Mesendoderm (in vitro differentiated cells): ENCODE results near the gene IQCE.

Experiments used
- DNase-seq: peaks from one replicate; pipeline ENCODE4 v3.0.0; 2013
- H2AK5ac ChIP-seq: 2 replicates; pipeline ENCODE4 v1.6.1; 2013; ENCODE audit warnings: low read length, inconsistent platforms
- H2BK120ac ChIP-seq: 2 replicates; pipeline ENCODE4 v1.6.1; 2013; ENCODE audit warnings: low read depth, mild to moderate bottlenecking, low read length, moderate library complexity, mixed read lengths
- H2BK15ac ChIP-seq: replicated peaks from 2 replicates; pipeline ENCODE4 v1.6.1; 2013; ENCODE audit warnings: low read depth, mild to moderate bottlenecking, moderate library complexity
- H2BK5ac ChIP-seq: 2 replicates; pipeline ENCODE4 v1.6.1; 2013; ENCODE audit warnings: low read length, inconsistent platforms
- H3K18ac ChIP-seq: 2 replicates; pipeline ENCODE4 v1.6.1; 2013; ENCODE audit warnings: mild to moderate bottlenecking, low read length, mixed read lengths
- H3K23ac ChIP-seq: one replicate; pipeline ENCODE4 v1.6.1; 2013; ENCODE audit warnings: low read length
- H3K27ac ChIP-seq: 2 replicates; pipeline ENCODE4 v1.5.1; 2013; ENCODE audit warnings: low read depth, mild to moderate bottlenecking, inconsistent platforms, low read length, moderate library complexity
- H3K27me3 ChIP-seq: 2 replicates; pipeline ENCODE4 v1.6.1; 2013; ENCODE audit warnings: low read length, control low read depth, mild to moderate bottlenecking, inconsistent platforms; ENCODE audit not compliant: insufficient read depth, poor library complexity
- H3K36me3 ChIP-seq: 2 replicates; pipeline ENCODE4 v1.6.1; 2013; ENCODE audit warnings: low read length, inconsistent platforms; ENCODE audit not compliant: control insufficient read depth, insufficient read depth
- H3K4ac ChIP-seq: one replicate; pipeline ENCODE4 v1.6.1; 2013; ENCODE audit warnings: low read depth, mild to moderate bottlenecking, low read length, moderate library complexity
- H3K4me1 ChIP-seq: 2 replicates; pipeline ENCODE4 v1.6.1; 2013; ENCODE audit warnings: low read depth, low read length, inconsistent platforms; ENCODE audit not compliant: control insufficient read depth
- H3K4me2 ChIP-seq: 2 replicates; pipeline ENCODE4 v1.6.1; 2013; ENCODE audit warnings: low read length
- H3K4me3 ChIP-seq: 2 replicates; pipeline ENCODE4 v1.5.1; 2013; ENCODE audit warnings: mild to moderate bottlenecking, low read length
- H3K56ac ChIP-seq: one replicate; pipeline ENCODE4 v1.6.1; 2013; ENCODE audit warnings: low read length
- H3K79me1 ChIP-seq: 2 replicates; pipeline ENCODE4 v1.6.1; 2013; ENCODE audit warnings: low read length, inconsistent platforms
- H3K79me2 ChIP-seq: 2 replicates; pipeline ENCODE4 v1.6.1; 2013; ENCODE audit warnings: mild to moderate bottlenecking, low read length; ENCODE audit not compliant: control insufficient read depth, insufficient read depth
- H3K9ac ChIP-seq: 2 replicates; pipeline ENCODE4 v1.6.1; 2013; ENCODE audit warnings: low read length, inconsistent platforms
- H4K5ac ChIP-seq: one replicate; pipeline ENCODE4 v1.6.1; 2013; ENCODE audit warnings: low read length
- H4K8ac ChIP-seq: one replicate; pipeline ENCODE4 v1.6.1; 2013; ENCODE audit warnings: low read depth, mild to moderate bottlenecking, control low read depth, low read length, moderate library complexity
- WGBS: extraction: QIAGEN DNeasy Blood & Tissue Kit; methylation state at CpG from one replicate; pipeline ENCODE4 v1.1.7; 2013; ENCODE audit warnings: low lambda C conversion rate, missing lambda C conversion rate; ENCODE audit not compliant: insufficient coverage; ENCODE audit errors: extremely low coverage; 5-methylcytosine and 5-hydroxymethylcytosine counted together

IQCE gene

GRCh38 chr7:2655870-2656614 is 97.3 kb downstream of the IQCE start:
- no peak overlapping the region for H3K27ac ChIP-seq
- no peak overlapping the region for H4K5ac ChIP-seq
- H3K23ac ChIP-seq: no peak overlapping the region
- peaks cover 2% of the 10 kb centered on the region for H3K79me1 ChIP-seq
- H3K36me3 ChIP-seq: peaks cover 24% of the 10 kb centered on the region
- no peak overlapping the region for H3K9ac ChIP-seq
- no peak overlapping the region for H3K4me3 ChIP-seq
- DNase-seq: no peak
- no peak overlapping the region for H2BK120ac ChIP-seq
- no peak overlapping the region for H2BK15ac ChIP-seq
- no peak overlapping the region for H2AK5ac ChIP-seq
- H3K4ac ChIP-seq: no peak overlapping the region
- no peak overlapping the region for H3K56ac ChIP-seq
- H3K4me2 ChIP-seq: no peak overlapping the region
- no CpG with 5 or more reads among the region's 29 CpGs for WGBS
- H3K79me2 ChIP-seq: no peaks in the 10 kb centered on the region
- H3K18ac ChIP-seq: no peak overlapping the region
- no peak overlapping the region for H2BK5ac ChIP-seq
- no peaks in the 10 kb centered on the region for H3K27me3 ChIP-seq
- no peaks in the 10 kb centered on the region for H3K4me1 ChIP-seq
- H4K8ac ChIP-seq: no peak overlapping the region

GRCh38 chr7:2657208-2657607 is 98.4 kb downstream of the IQCE start:
- no peak for DNase-seq
- H3K23ac ChIP-seq: no peak overlapping the region
- H3K18ac ChIP-seq: no peak overlapping the region
- no peak overlapping the region for H4K8ac ChIP-seq
- no peaks in the 10 kb centered on the region for H3K4me1 ChIP-seq
- no peak overlapping the region for H3K4me2 ChIP-seq
- peaks cover 20% of the 10 kb centered on the region for H3K36me3 ChIP-seq
- H3K27ac ChIP-seq: no peak overlapping the region
- H2BK120ac ChIP-seq: no peak overlapping the region
- H4K5ac ChIP-seq: no peak overlapping the region
- no peak overlapping the region for H2BK15ac ChIP-seq
- no peaks in the 10 kb centered on the region for H3K79me2 ChIP-seq
- H2AK5ac ChIP-seq: no peak overlapping the region
- no peak overlapping the region for H3K9ac ChIP-seq
- H3K79me1 ChIP-seq: no peaks in the 10 kb centered on the region
- H3K56ac ChIP-seq: no peak overlapping the region
- WGBS: no CpG with 5 or more reads among the region's 2 CpGs
- H3K4me3 ChIP-seq: no peak overlapping the region
- no peak overlapping the region for H2BK5ac ChIP-seq
- H3K27me3 ChIP-seq: no peaks in the 10 kb centered on the region
- no peak overlapping the region for H3K4ac ChIP-seq

- Histone ChIP-seq H3K4me3 (no peak overlapping the region), H2AK5ac (no peak overlapping the region), H3K23ac (no peak overlapping the region), H3K56ac (no peak overlapping the region), H2BK120ac (no peak overlapping the region), H4K8ac (no peak overlapping the region), H3K27ac (no peak overlapping the region), H3K9ac (no peak overlapping the region), H3K36me3 (peaks cover 20% of the 10 kb centered on the region), H3K4me2 (no peak overlapping the region), H2BK15ac (no peak overlapping the region), H3K27me3 (no peaks in the 10 kb centered on the region), H2BK5ac (no peak overlapping the region), H3K18ac (no peak overlapping the region), H3K4me1 (no peaks in the 10 kb centered on the region), H3K4ac (no peak overlapping the region), H4K5ac (no peak overlapping the region), H3K79me1 (no peaks in the 10 kb centered on the region), H3K79me2 (no peaks in the 10 kb centered on the region)
- DNase-seq: no peak
- WGBS: no CpG with 5 or more reads among the region's 33 CpGs
Measured at GRCh38 chr7:2657920-2658671, 99.3 kb downstream of the IQCE start.

GRCh38 chr7:2658941-2659340 is 100.2 kb downstream of the IQCE start:
- Histone ChIP-seq H3K4me2 (no peak overlapping the region), H4K5ac (no peak overlapping the region)

GRCh38 chr7:2659556-2660358 is 101.0 kb downstream of the IQCE start:
- Histone ChIP-seq H3K36me3 (peaks cover 20% of the 10 kb centered on the region), H3K4me2 (no peak overlapping the region), H3K18ac (no peak overlapping the region), H3K4me3 (no peak overlapping the region), H2BK5ac (no peak overlapping the region), H3K4me1 (no peaks in the 10 kb centered on the region), H2AK5ac (no peak overlapping the region), H2BK15ac (no peak overlapping the region), H3K79me2 (no peaks in the 10 kb centered on the region), H3K4ac (no peak overlapping the region), H4K8ac (no peak overlapping the region), H3K79me1 (no peaks in the 10 kb centered on the region), H3K27ac (no peak overlapping the region), H3K27me3 (no peaks in the 10 kb centered on the region), H4K5ac (no peak overlapping the region), H2BK120ac (no peak overlapping the region), H3K9ac (no peak overlapping the region), H3K23ac (no peak overlapping the region), H3K56ac (no peak overlapping the region)
- WGBS: no CpG with 5 or more reads among the region's 36 CpGs
- no peak for DNase-seq

More at GRCh38 chr7:2658941-2659340, 100.2 kb downstream of the IQCE start:
- Histone ChIP-seq H3K4me1 (no peaks in the 10 kb centered on the region), H3K23ac (no peak overlapping the region), H3K27ac (no peak overlapping the region), H3K79me1 (no peaks in the 10 kb centered on the region), H4K8ac (no peak overlapping the region), H3K27me3 (no peaks in the 10 kb centered on the region), H3K4ac (no peak overlapping the region), H3K9ac (no peak overlapping the region), H3K4me3 (no peak overlapping the region), H2BK120ac (no peak overlapping the region), H2BK5ac (no peak overlapping the region), H3K56ac (no peak overlapping the region), H3K36me3 (peaks cover 20% of the 10 kb centered on the region), H2BK15ac (no peak overlapping the region), H3K18ac (no peak overlapping the region), H2AK5ac (no peak overlapping the region), H3K79me2 (no peaks in the 10 kb centered on the region)
- no peak for DNase-seq
- WGBS: no CpG with 5 or more reads among the region's 15 CpGs
